Endothelial cell of umbilical vein (primary cell): ENCODE measurements around the gene PHB1. TPM values are rescaled to one million over a fixed set of nuclear protein-coding genes. Genes with fewer than 3 reads are reported as not detected.

Source experiments
- BruUV-seq: library from RNA; stranded (reverse); fragments of 400-500 nt; replicated peaks from 2 replicates; lab custom pipeline; 2021; lab: Mats Ljungman, UMichigan
- CTCF ChIA-PET: fragments of 300-600, 350-600 bp; sonication (Branson Sonifier 250); formaldehyde crosslinking; loops from one replicate; lab custom pipeline; 2021; ENCODE audit warnings: antibody characterized with exemption, inconsistent platforms; lab: Charles Lee
- POLR2A ChIA-PET: fragments of 300-600, 350-600 bp; sonication (Branson Sonifier 250); formaldehyde crosslinking; loops from one replicate; lab custom pipeline; 2021; ENCODE audit warnings: antibody characterized with exemption, inconsistent platforms; lab: Charles Lee
- DNase-seq: peaks from one replicate; pipeline ENCODE4 v3.0.0-alpha.2; 2011; ENCODE audit warnings: low read depth, low spot score
- FAIRE-seq: peaks from 2 replicates; lab custom pipeline; 2011; peaks lifted over from hg19 to GRCh38; lab: Jason Lieb, UNC
- H2AFZ ChIP-seq: 2 replicates; pipeline ENCODE4 v1.6.0; 2012; ENCODE audit warnings: low read depth, low read length, control low read depth, inconsistent platforms
- H3K27ac ChIP-seq: 2 replicates; pipeline ENCODE4 v1.5.1; 2011; ENCODE audit warnings: low read depth, mild to moderate bottlenecking, control low read depth, low read length, moderate library complexity; ENCODE audit not compliant: insufficient read depth
- H3K27me3 ChIP-seq, 2 experiments: 2 replicates each; pipeline versions ENCODE4 v1.6.0 to v1.6.1; 2011; ENCODE audit warnings: low read length in 2 of 2, mixed read lengths in 1 of 2; ENCODE audit not compliant: control insufficient read depth in 2 of 2, insufficient read depth in 2 of 2
- H3K36me3 ChIP-seq, 2 experiments: 2 replicates in 1 of 2; 3 replicates in 1 of 2; pipeline ENCODE4 v1.5.1; 2011; ENCODE audit warnings: low read length in 2 of 2, mild to moderate bottlenecking in 1 of 2, moderate library complexity in 1 of 2; ENCODE audit not compliant: control insufficient read depth in 2 of 2, insufficient read depth in 2 of 2; ENCODE audit errors: extremely low read depth in 1 of 2
- H3K4me1 ChIP-seq: 3 replicates; pipeline ENCODE4 v1.5.1; 2011; ENCODE audit warnings: mild to moderate bottlenecking, low read length; ENCODE audit not compliant: control insufficient read depth, insufficient read depth; ENCODE audit errors: extremely low read depth
- H3K4me2 ChIP-seq: 2 replicates; pipeline ENCODE4 v1.6.1; 2011; ENCODE audit warnings: low read length, control low read depth, mixed read lengths; ENCODE audit not compliant: insufficient read depth
- H3K4me3 ChIP-seq, 3 experiments: fragments of 200-600 bp in 1 of 3; sonication (generic), shearing (Covaris generic) in 1 of 3; replicated peaks in 1 of 3; 2 replicates each; pipeline ENCODE4 v1.5.1; 2011 to 2016; ENCODE audit warnings: control low read depth in 3 of 3, low read length in 3 of 3, mild to moderate bottlenecking in 2 of 3, inconsistent platforms in 1 of 3, low read depth in 1 of 3, moderate library complexity in 1 of 3; ENCODE audit not compliant: insufficient read depth in 1 of 3
- H3K79me2 ChIP-seq: 2 replicates; pipeline ENCODE4 v1.6.0; 2012; ENCODE audit warnings: low read length, inconsistent platforms; ENCODE audit not compliant: control insufficient read depth, insufficient read depth
- H3K9ac ChIP-seq: replicated peaks from 2 replicates; pipeline ENCODE3; 2011; ENCODE audit warnings: low read length, control low read depth; ENCODE audit not compliant: insufficient read depth; ENCODE audit errors: extremely low read depth
- H3K9me1 ChIP-seq: replicated peaks from 3 replicates; pipeline ENCODE4 v1.6.0; 2011; ENCODE audit warnings: mild to moderate bottlenecking, low read length; ENCODE audit not compliant: control insufficient read depth, insufficient read depth; ENCODE audit errors: extremely low read depth
- H3K9me3 ChIP-seq: replicated peaks from 2 replicates; pipeline ENCODE4 v1.5.1; 2012; ENCODE audit warnings: low read length, inconsistent platforms; ENCODE audit not compliant: control insufficient read depth, insufficient read depth
- H4K20me1 ChIP-seq: replicated peaks from 2 replicates; pipeline ENCODE3; 2011; ENCODE audit warnings: mild to moderate bottlenecking, low read length; ENCODE audit not compliant: control insufficient read depth, insufficient read depth; ENCODE audit errors: extremely low read depth
- EZH2 ChIP-seq: IDR thresholded peaks from 2 replicates; pipeline ENCODE4 v1.6.1; 2012; ENCODE audit warnings: borderline replicate concordance, low read depth, mild to moderate bottlenecking, moderate library complexity, low read length, inconsistent platforms; ENCODE audit not compliant: severe bottlenecking
- FOS ChIP-seq: IDR thresholded peaks from 2 replicates; pipeline ENCODE4 v1.6.1; 2011; ENCODE audit warnings: mild to moderate bottlenecking, low read length, moderate library complexity, borderline replicate concordance; ENCODE audit not compliant: insufficient read depth
- GATA2 ChIP-seq: IDR thresholded peaks from 2 replicates; pipeline ENCODE4 v1.7.0; 2011; ENCODE audit warnings: low read depth, mild to moderate bottlenecking, moderate library complexity, mixed read lengths, low read length; ENCODE audit not compliant: insufficient read length, insufficient read depth
- JUN ChIP-seq: IDR thresholded peaks from 2 replicates; pipeline ENCODE4 v1.6.1; 2011; ENCODE audit warnings: borderline replicate concordance, low read depth; ENCODE audit not compliant: insufficient read length, insufficient read depth
- MAX ChIP-seq: IDR thresholded peaks from 2 replicates; pipeline ENCODE4 v1.6.1; 2011; ENCODE audit not compliant: insufficient read depth, insufficient read length
- MYC ChIP-seq: IDR thresholded peaks from one replicate; pipeline ENCODE4 v1.6.1; 2011; ENCODE audit warnings: mild to moderate bottlenecking, low read depth, low read length
- POLR2A ChIP-seq: IDR thresholded peaks from 2 replicates; pipeline ENCODE4 v1.6.1; 2012; ENCODE audit warnings: low read depth, mild to moderate bottlenecking, control low read depth, low read length
- POLR2AphosphoS5 ChIP-seq: IDR thresholded peaks from 2 replicates; pipeline ENCODE4 v1.6.1; 2012; ENCODE audit warnings: low read depth, mild to moderate bottlenecking, control low read depth, low read length, moderate library complexity; ENCODE audit not compliant: insufficient read depth
- dilution Hi-C: fragments of 300-500 bp; cut with MboI; formaldehyde crosslinking; loops from one replicate; pipeline ENCODE4 v1.15.0; 2019; ENCODE audit warnings: low sequenced_read_pairs; ENCODE audit not compliant: extremely low pct_ligation_motif_present
- intact Hi-C: fragments of 100-400 bp; cut with micrococcal nuclease; formaldehyde crosslinking; loops from one replicate; pipeline ENCODE4 v1.10.0; 2022
- polyA plus RNA-seq, 4 experiments: library from polyadenylated mRNA; depleted of rRNA in 3 of 4; stranded (reverse) in 3 of 4; unstranded in 1 of 4; fragments of >200 nt; gene quantifications; 2 replicates each; pipeline versions ENCODE4 v1.2.1 to v1.2.3, GENCODE V29; 2011 to 2012; ENCODE audit warnings: missing spikeins in 1 of 4
- total RNA-seq: library from RNA; stranded (reverse); gene quantifications from 2 replicates; pipeline ENCODE4 v1.2.3, GENCODE V29; 2021
- TF ChIP-seq, protein P1 (sequence below), 2 donors: IDR thresholded peaks; 1 replicate in 1 of 2; 2 replicates in 1 of 2; pipeline ENCODE4 v1.5.1; 2011; ENCODE audit warnings: low read length in 2 of 2, mild to moderate bottlenecking in 2 of 2, moderate library complexity in 2 of 2, control low read depth in 1 of 2, inconsistent platforms in 1 of 2, low read depth in 1 of 2; ENCODE audit not compliant: insufficient read depth in 1 of 2; ENCODE audit errors: extremely low read depth in 1 of 2

Gene PHB1
- total and polyA plus RNA-seq, 2 donors (not counting 3 experiments of a cell fraction or from before 2014, with no cell fraction given): 222 to 287 TPM

- Histone ChIP-seq H3K79me2 (no peaks in the 10 kb centered on the region), H3K9me3 (no peaks in the 10 kb centered on the region), H3K9ac (no peak overlapping the region), H3K27ac (no peak overlapping the region), H3K9me1 (no peaks in the 10 kb centered on the region), H4K20me1 (no peaks in the 10 kb centered on the region), H3K4me1 (no peaks in the 10 kb centered on the region), H3K27me3 (no peaks in the 10 kb centered on the region), H2AFZ (no peak overlapping the region), H3K36me3 (peaks cover 21 to 31% of the 10 kb centered on the region in 2 experiments), H3K4me2 (no peak overlapping the region), H3K4me3 (no peak overlapping the region)
- dilution Hi-C loops: no loop called here
- FAIRE-seq (no peak), DNase-seq (no peak)
- intact Hi-C loops: no loop called here
- CTCF ChIA-PET: no interaction called here
- POLR2A ChIA-PET: no interaction called here
- BruUV-seq: no TSS peak
- TF ChIP-seq MYC: no peak
- TF ChIP-seq, protein P1, sequence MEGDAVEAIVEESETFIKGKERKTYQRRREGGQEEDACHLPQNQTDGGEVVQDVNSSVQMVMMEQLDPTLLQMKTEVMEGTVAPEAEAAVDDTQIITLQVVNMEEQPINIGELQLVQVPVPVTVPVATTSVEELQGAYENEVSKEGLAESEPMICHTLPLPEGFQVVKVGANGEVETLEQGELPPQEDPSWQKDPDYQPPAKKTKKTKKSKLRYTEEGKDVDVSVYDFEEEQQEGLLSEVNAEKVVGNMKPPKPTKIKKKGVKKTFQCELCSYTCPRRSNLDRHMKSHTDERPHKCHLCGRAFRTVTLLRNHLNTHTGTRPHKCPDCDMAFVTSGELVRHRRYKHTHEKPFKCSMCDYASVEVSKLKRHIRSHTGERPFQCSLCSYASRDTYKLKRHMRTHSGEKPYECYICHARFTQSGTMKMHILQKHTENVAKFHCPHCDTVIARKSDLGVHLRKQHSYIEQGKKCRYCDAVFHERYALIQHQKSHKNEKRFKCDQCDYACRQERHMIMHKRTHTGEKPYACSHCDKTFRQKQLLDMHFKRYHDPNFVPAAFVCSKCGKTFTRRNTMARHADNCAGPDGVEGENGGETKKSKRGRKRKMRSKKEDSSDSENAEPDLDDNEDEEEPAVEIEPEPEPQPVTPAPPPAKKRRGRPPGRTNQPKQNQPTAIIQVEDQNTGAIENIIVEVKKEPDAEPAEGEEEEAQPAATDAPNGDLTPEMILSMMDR (IDR thresholded peaks at IDR 0.05; ENCODE audit: extremely low read depth in 1 of 2, insufficient read depth in 1 of 2, low read depth in 1 of 2, low read length in 2 of 2): no peak
- no peak for TF ChIP-seq GATA2
- no peak for TF ChIP-seq JUN
- no peak for TF ChIP-seq EZH2
- no peak for TF ChIP-seq FOS
- TF ChIP-seq POLR2AphosphoS5: no peak
- no peak for TF ChIP-seq POLR2A
- no peak for TF ChIP-seq MAX
These were observed 12.0 kb downstream of the PHB1 start for GRCh38 chr17:49402706-49403105.
